OCI-LY3 (cell line): Measurements from ENCODE around the gene SEMG1.

Experiments
- H2AFZ ChIP-seq: fragments of 200-600, 300-600 bp; shearing (Covaris generic); 2 replicates; pipeline ENCODE4 v1.6.0; 2014; ENCODE audit warnings: antibody characterized with exemption, low read depth, low read length
- H3K27ac ChIP-seq: fragments of 200-600, 300-600 bp; sonication (generic); 2 replicates; pipeline ENCODE4 v1.5.1; 2014; ENCODE audit warnings: mild to moderate bottlenecking, low read length, moderate library complexity, mixed read lengths
- H3K27me3 ChIP-seq: fragments of 200-600, 300-600 bp; sonication (generic); 2 replicates; pipeline ENCODE4 v1.6.1; 2014; ENCODE audit warnings: low read depth, low read length, mixed read lengths
- H3K36me3 ChIP-seq: fragments of 200-600, 300-600 bp; sonication (generic); replicated peaks from 2 replicates; pipeline ENCODE3; 2014; ENCODE audit warnings: low read depth, low read length, mixed read lengths
- H3K4me1 ChIP-seq: fragments of 300-600, 200-600 bp; sonication (generic); 2 replicates; pipeline ENCODE4 v1.6.1; 2014; ENCODE audit warnings: low read length, mixed read lengths
- H3K4me2 ChIP-seq: fragments of 200-600, 300-600 bp; sonication (generic); 2 replicates; pipeline ENCODE4 v1.6.1; 2014; ENCODE audit warnings: low read length, mixed read lengths
- H3K4me3 ChIP-seq: fragments of 300-600, 200-600 bp; sonication (generic); 2 replicates; pipeline ENCODE4 v1.5.1; 2014; ENCODE audit warnings: antibody characterized with exemption, mild to moderate bottlenecking, low read length, moderate library complexity
- H3K79me2 ChIP-seq: fragments of 300-600, 200-600 bp; shearing (Covaris generic); 2 replicates; pipeline ENCODE4 v1.6.1; 2014; ENCODE audit warnings: mild to moderate bottlenecking, low read length, mixed read lengths
- H3K9ac ChIP-seq: fragments of 300-600, 200-600 bp; shearing (Covaris generic); 2 replicates; pipeline ENCODE4 v1.6.0; 2014; ENCODE audit warnings: mild to moderate bottlenecking, low read length, moderate library complexity
- H3K9me3 ChIP-seq: fragments of 200-600, 300-600 bp; shearing (Covaris generic); 2 replicates; pipeline ENCODE4 v1.6.1; 2014; ENCODE audit warnings: low read length, mixed read lengths; ENCODE audit not compliant: insufficient read depth
- H4K20me1 ChIP-seq: fragments of 200-600, 300-600 bp; sonication (generic); 2 replicates; pipeline ENCODE4 v1.6.1; 2016; ENCODE audit warnings: low read length, mixed read lengths; ENCODE audit not compliant: insufficient read depth
- CTCF ChIP-seq: fragments of 200-600, 300-600 bp; sonication (generic); IDR thresholded peaks from 2 replicates; pipeline ENCODE4 v1.5.1; 2014; ENCODE audit warnings: antibody characterized with exemption, low read length, low read depth
- EZH2phosphoT487 ChIP-seq: fragments of 200-600 bp; shearing (Covaris generic); IDR thresholded peaks from 2 replicates; pipeline ENCODE4 v1.6.1; 2018; ENCODE audit warnings: antibody characterized with exemption, mixed run types, low read depth

Gene SEMG1

DNA sequence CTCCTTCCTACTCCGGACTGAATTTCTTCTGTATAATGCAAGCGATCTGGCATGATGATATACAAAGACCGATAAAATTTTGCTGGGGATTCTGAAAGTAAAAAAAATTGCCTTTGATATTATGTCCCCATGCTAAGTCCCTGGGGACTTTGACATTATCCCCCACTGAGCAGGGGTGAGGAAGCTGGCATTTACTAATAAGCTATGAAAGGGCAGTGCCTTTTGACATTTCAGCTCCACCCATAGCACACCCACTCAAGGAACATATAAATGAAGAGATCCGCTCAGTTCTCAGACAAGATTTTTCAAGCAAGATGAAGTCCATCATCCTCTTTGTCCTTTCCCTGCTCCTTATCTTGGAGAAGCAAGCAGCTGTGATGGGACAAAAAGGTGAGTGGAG, 14.2 kb downstream of the SEMG1 start, which contains the start of gene SEMG2:
Gene SEMG2 (plus strand): TSS at position 298 of the 400 bp plus-strand sequence. CDS start 17 bp downstream, at position 315.
- H3K4me1 ChIP-seq, result no peaks in the 10 kb centered on the region
- H4K20me1 ChIP-seq, result no peaks in the 10 kb centered on the region
- H3K79me2 ChIP-seq, result no peaks in the 10 kb centered on the region
- no peak within 1 kb of the TSS for H3K27ac ChIP-seq
- H3K4me3 ChIP-seq, result no peak within 1 kb of the TSS
- H3K9ac ChIP-seq, result no peak within 1 kb of the TSS
- no peaks in the 10 kb centered on the region for H3K36me3 ChIP-seq
- H3K9me3 ChIP-seq, result 0 out of 2 replicates have a peak, but pooled peaks cover 3% of the 10 kb centered on the region
- TF ChIP-seq EZH2phosphoT487, result no peak
- no peak for TF ChIP-seq CTCF
- H3K27me3 ChIP-seq, result peaks cover 65% of the 10 kb centered on the region
- H2AFZ ChIP-seq, result no peak within 1 kb of the TSS
- H3K4me2 ChIP-seq, result no peak within 1 kb of the TSS

DNA sequence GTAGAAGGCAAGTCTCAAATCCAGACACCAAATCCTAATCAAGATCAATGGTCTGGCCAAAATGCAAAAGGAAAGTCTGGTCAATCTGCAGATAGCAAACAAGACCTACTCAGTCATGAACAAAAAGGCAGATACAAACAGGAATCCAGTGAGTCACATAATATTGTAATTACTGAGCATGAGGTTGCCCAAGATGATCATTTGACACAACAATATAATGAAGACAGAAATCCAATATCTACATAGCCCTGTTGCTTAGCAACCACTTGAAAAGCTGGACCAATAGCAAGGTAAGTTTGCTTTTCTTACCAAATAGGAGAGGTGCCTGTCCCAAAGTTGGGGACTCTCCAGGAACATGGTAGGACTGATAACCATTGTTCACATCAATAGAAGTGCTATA, 16.3 kb downstream of the SEMG1 start:
- no peak overlapping the region for H3K4me2 ChIP-seq
- no peak overlapping the region for H3K27ac ChIP-seq
- H3K4me3 ChIP-seq, result no peak overlapping the region
- no peaks in the 10 kb centered on the region for H4K20me1 ChIP-seq
- H2AFZ ChIP-seq, result no peak overlapping the region
- no peaks in the 10 kb centered on the region for H3K4me1 ChIP-seq
- no peaks in the 10 kb centered on the region for H3K36me3 ChIP-seq
- no peaks in the 10 kb centered on the region for H3K79me2 ChIP-seq
- peaks cover 78% of the 10 kb centered on the region for H3K27me3 ChIP-seq
- TF ChIP-seq EZH2phosphoT487 (no peak), CTCF (no peak)
- H3K9ac ChIP-seq, result no peak overlapping the region
- 0 out of 2 replicates have a peak, but pooled peaks cover 1% of the 10 kb centered on the region for H3K9me3 ChIP-seq

- TF ChIP-seq EZH2phosphoT487 (no peak), CTCF (no peak)
- no peaks in the 10 kb centered on the region for H3K36me3 ChIP-seq
- H3K9ac ChIP-seq, result no peak overlapping the region
- no peak overlapping the region for H3K4me3 ChIP-seq
- no peak overlapping the region for H3K27ac ChIP-seq
- H3K79me2 ChIP-seq, result no peaks in the 10 kb centered on the region
- H3K9me3 ChIP-seq, result no peaks in the 10 kb centered on the region
- peaks cover 66% of the 10 kb centered on the region for H3K27me3 ChIP-seq
- H3K4me2 ChIP-seq, result no peak overlapping the region
- H3K4me1 ChIP-seq, result no peaks in the 10 kb centered on the region
- H2AFZ ChIP-seq, result no peak overlapping the region
- H4K20me1 ChIP-seq, result no peaks in the 10 kb centered on the region
Observed at GRCh38 chr20:45226287-45226686, 19.5 kb downstream of the SEMG1 start.

- Histone ChIP-seq H3K9me3 (peaks cover 1% of the 10 kb centered on the region; the same call in 1 of the 2 replicates), H3K27ac (no peak overlapping the region), H3K4me3 (peak overlapping the region; percentile 41), H3K79me2 (no peaks in the 10 kb centered on the region), H3K4me1 (no peaks in the 10 kb centered on the region), H2AFZ (peak overlapping the region; percentile 78), H3K4me2 (peak overlapping the region; percentile 33), H4K20me1 (no peaks in the 10 kb centered on the region), H3K27me3 (peaks cover 51% of the 10 kb centered on the region), H3K36me3 (no peaks in the 10 kb centered on the region), H3K9ac (no peak overlapping the region)
- TF ChIP-seq EZH2phosphoT487, result no peak
- TF ChIP-seq CTCF, result peak; percentile 87
Observed at GRCh38 chr20:45229264-45230056, 22.6 kb downstream of the SEMG1 start.
